OCI-LY7 (cell line): ENCODE measurements around the gene OGDH. TPM values are rescaled to one million over a fixed set of nuclear protein-coding genes. Genes with fewer than 3 reads are reported as not detected.

Source experiments
- BruUV-seq: library from RNA; stranded (reverse); fragments of 400-500 nt; replicated peaks from 2 replicates; lab custom pipeline; 2021; lab: Mats Ljungman, UMichigan
- CTCF ChIA-PET: fragments of 300-600 bp; sonication (Branson Sonifier 250); formaldehyde crosslinking; loops from one replicate; lab custom pipeline; 2022; ENCODE audit warnings: antibody characterized with exemption; ENCODE audit not compliant: unreplicated experiment; lab: Charles Lee
- POLR2A ChIA-PET: fragments of 300-600 bp; sonication (Branson Sonifier 250); formaldehyde crosslinking; loops from one replicate; lab custom pipeline; 2022; ENCODE audit warnings: antibody characterized with exemption; lab: Charles Lee
- DNase-seq: peaks from one replicate; pipeline ENCODE4 v3.0.0-alpha.2; 2015; ENCODE audit warnings: low spot score
- H2AFZ ChIP-seq: fragments of 200-600 bp; sonication (generic), shearing (Covaris generic); 2 replicates; pipeline ENCODE4 v1.6.1; 2014; ENCODE audit warnings: mild to moderate bottlenecking, antibody characterized with exemption, low read length, moderate library complexity
- H3K27ac ChIP-seq: fragments of 200-600 bp; sonication (generic); 2 replicates; pipeline ENCODE4 v1.5.1; 2014; ENCODE audit warnings: mixed run types, low read depth, mild to moderate bottlenecking, moderate library complexity, low read length, inconsistent platforms; ENCODE audit not compliant: poor library complexity, severe bottlenecking
- H3K36me3 ChIP-seq: fragments of 200-600 bp; sonication (generic); 2 replicates; pipeline ENCODE4 v1.6.1; 2014; ENCODE audit warnings: mild to moderate bottlenecking, antibody characterized with exemption, low read length, moderate library complexity, mixed read lengths; ENCODE audit not compliant: insufficient read depth
- H3K4me1 ChIP-seq: fragments of 200-600 bp; sonication (generic); 2 replicates; pipeline ENCODE4 v1.5.1; 2014; ENCODE audit warnings: mild to moderate bottlenecking, low read length; ENCODE audit not compliant: insufficient read depth, poor library complexity, severe bottlenecking
- H3K4me2 ChIP-seq: fragments of 200-600 bp; sonication (generic); 2 replicates; pipeline ENCODE4 v1.6.1; 2014; ENCODE audit warnings: mild to moderate bottlenecking, low read length
- H3K4me3 ChIP-seq: fragments of 200-600 bp; sonication (generic); 2 replicates; pipeline ENCODE4 v1.5.1; 2014; ENCODE audit warnings: mild to moderate bottlenecking, low read depth, low read length; ENCODE audit not compliant: poor library complexity, severe bottlenecking
- H3K79me2 ChIP-seq: fragments of 200-600 bp; sonication (generic); 2 replicates; pipeline ENCODE4 v1.6.1; 2016; ENCODE audit warnings: low read depth, mild to moderate bottlenecking, low read length, moderate library complexity, mixed read lengths; ENCODE audit not compliant: insufficient read depth
- H3K9me2 ChIP-seq: fragments of 200-600 bp; sonication (generic); 2 replicates; pipeline ENCODE4 v1.6.1; 2016; ENCODE audit warnings: mild to moderate bottlenecking, low read length, mixed read lengths; ENCODE audit not compliant: insufficient read depth
- H3K9me3 ChIP-seq: fragments of 200-600 bp; sonication (generic); 2 replicates; pipeline ENCODE4 v1.6.1; 2014; ENCODE audit warnings: mild to moderate bottlenecking, mixed run types, low read length, mixed read lengths
- H4K20me1 ChIP-seq: fragments of 200-600 bp; sonication (generic); 2 replicates; pipeline ENCODE4 v1.6.1; 2014; ENCODE audit warnings: mild to moderate bottlenecking, antibody characterized with exemption, low read length, moderate library complexity, mixed read lengths; ENCODE audit not compliant: insufficient read depth
- CTCF ChIP-seq: fragments of 200-600 bp; sonication (generic); conservative IDR thresholded peaks from 2 replicates; pipeline ENCODE4 v1.5.1; 2014; ENCODE audit warnings: mild to moderate bottlenecking, antibody characterized with exemption, low read length, moderate library complexity, mixed read lengths
- EZH2phosphoT487 ChIP-seq: fragments of 200-600 bp; sonication (generic); IDR thresholded peaks from 2 replicates; pipeline ENCODE4 v1.6.1; 2018; ENCODE audit warnings: low read depth, borderline replicate concordance, mild to moderate bottlenecking, mixed run types, antibody characterized with exemption, low read length, moderate library complexity, mixed read lengths
- intact Hi-C: fragments of 100-400 bp; cut with micrococcal nuclease; formaldehyde crosslinking; loops from one replicate; pipeline ENCODE4 v1.10.0; 2022; ENCODE audit not compliant: unreplicated experiment
- total RNA-seq, 2 experiments: library from RNA; depleted of rRNA in 1 of 2; stranded (reverse); fragments of >200 nt in 1 of 2; shearing (Covaris generic) in 1 of 2; gene quantifications; 2 replicates each; pipeline ENCODE4 v1.2.3, GENCODE V29; 2014 to 2022

The OGDH gene
- total RNA-seq, 2 experiments from 2014 or later = 47.6 to 70.9 TPM

DNA sequence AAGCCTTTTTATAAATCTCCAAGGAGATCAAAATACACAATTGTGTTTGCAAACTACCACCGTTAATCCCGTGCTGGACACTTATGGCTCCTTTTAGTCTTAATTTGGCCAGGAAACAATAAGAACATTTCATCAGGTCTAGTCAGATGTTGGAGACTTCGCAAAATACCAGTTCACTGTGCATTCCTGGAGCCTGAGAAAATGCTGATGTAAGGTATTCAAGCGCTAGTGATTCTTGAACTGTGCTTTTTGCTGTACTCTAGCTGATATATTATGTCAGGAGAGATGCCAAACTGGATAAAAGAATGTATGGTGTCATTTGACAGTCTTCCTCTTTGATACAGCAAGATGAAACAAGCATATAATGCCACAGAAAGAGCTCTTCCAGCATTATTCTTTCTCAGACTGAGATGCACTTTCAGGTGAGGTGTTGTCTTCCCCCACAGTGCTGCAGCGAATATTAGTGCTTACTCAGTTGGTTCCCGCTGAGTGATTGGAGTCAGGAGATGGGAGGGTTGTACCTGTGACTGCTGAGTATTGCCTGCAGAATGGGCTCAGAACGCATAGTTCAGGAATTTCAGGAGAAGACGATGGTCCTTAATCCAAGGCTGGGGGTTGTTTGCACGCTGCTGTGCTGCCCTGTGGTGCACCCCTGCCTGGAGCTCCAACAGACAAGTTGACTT is 59.2 kb downstream of the OGDH start:
- no peaks in the 10 kb centered on the region for H3K79me2 ChIP-seq
- no peaks in the 10 kb centered on the region for H3K9me2 ChIP-seq
- H3K9me3 ChIP-seq = peaks cover 6% of the 10 kb centered on the region; the same call in 1 of the 2 replicates
- TF ChIP-seq CTCF (no peak), EZH2phosphoT487 (no peak)
- no peak overlapping the region for H3K4me3 ChIP-seq
- no peaks in the 10 kb centered on the region for H3K4me1 ChIP-seq
- H3K36me3 ChIP-seq = peaks cover 86% of the 10 kb centered on the region
- H3K27ac ChIP-seq = no peak overlapping the region
- ChIA-PET CTCF (no interaction called here), POLR2A (no interaction called here)
- H4K20me1 ChIP-seq = no peaks in the 10 kb centered on the region
- DNase-seq = no peak
- H3K4me2 ChIP-seq = no peak overlapping the region
- H2AFZ ChIP-seq = no peak overlapping the region
- no TSS peak for BruUV-seq
- intact Hi-C loops = no loop called here

DNA sequence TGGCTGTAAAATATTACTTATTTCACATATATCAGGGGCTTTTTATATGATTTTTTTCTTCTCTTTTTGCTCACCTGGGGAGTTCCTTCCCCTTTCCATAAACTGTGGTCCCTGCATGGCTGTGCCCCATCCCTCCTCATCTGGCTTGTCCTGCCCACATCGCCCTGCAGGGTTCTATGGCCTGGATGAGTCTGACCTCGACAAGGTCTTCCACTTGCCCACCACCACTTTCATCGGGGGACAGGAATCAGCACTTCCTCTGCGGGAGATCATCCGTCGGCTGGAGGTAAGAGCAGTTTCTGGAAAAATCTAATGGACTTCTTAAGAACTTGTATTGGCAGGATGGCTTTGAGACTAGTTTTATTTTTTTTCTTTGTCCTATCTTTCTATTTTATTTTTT is 60.1 kb downstream of the OGDH start:
- H3K36me3 ChIP-seq = peaks cover 82% of the 10 kb centered on the region
- H3K4me3 ChIP-seq = no peak overlapping the region
- CTCF ChIA-PET = no interaction called here
- no TSS peak for BruUV-seq
- H3K4me2 ChIP-seq = no peak overlapping the region
- H3K9me3 ChIP-seq = no peaks in the 10 kb centered on the region
- H3K9me2 ChIP-seq = no peaks in the 10 kb centered on the region
- H3K4me1 ChIP-seq = no peaks in the 10 kb centered on the region
- no peak overlapping the region for H3K27ac ChIP-seq
- no peak for TF ChIP-seq EZH2phosphoT487
- H4K20me1 ChIP-seq = no peaks in the 10 kb centered on the region
- no peaks in the 10 kb centered on the region for H3K79me2 ChIP-seq
- H2AFZ ChIP-seq = no peak overlapping the region
- DNase-seq = no peak
- intact Hi-C loops = no loop called here
- POLR2A ChIA-PET = no interaction called here

DNA sequence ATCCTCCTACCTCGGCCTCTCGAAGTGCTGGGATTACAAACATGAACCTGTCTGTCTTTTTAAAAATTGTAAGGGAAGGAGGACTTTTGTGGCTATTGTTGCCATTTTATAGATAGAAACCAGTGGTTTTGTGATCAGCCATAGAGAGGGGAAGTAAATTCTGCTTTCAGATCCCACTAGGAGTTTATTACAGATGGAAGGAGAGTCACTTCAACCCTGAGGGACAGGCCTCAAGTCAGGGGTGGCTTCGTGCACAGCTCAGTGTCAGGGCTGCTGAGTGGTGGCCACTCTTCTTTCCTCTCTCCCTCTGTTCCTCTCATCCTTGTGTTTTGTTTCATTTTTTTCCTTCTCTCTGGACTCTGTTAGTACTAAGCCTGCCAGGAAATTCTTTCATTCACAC is 60.8 kb downstream of the OGDH start:
- H3K9me2 ChIP-seq = no peaks in the 10 kb centered on the region
- peaks cover 76% of the 10 kb centered on the region for H3K36me3 ChIP-seq
- H3K4me3 ChIP-seq = no peak overlapping the region
- no peak for DNase-seq
- ChIA-PET POLR2A (no interaction called here), CTCF (no interaction called here)
- TF ChIP-seq CTCF = no peak
- no peak for TF ChIP-seq EZH2phosphoT487
- no peaks in the 10 kb centered on the region for H3K9me3 ChIP-seq
- no peak overlapping the region for H2AFZ ChIP-seq
- intact Hi-C loops = no loop called here
- no peaks in the 10 kb centered on the region for H3K79me2 ChIP-seq
- BruUV-seq = no TSS peak
- no peak overlapping the region for H3K4me2 ChIP-seq
- H3K4me1 ChIP-seq = no peaks in the 10 kb centered on the region
- H3K27ac ChIP-seq = no peak overlapping the region
- H4K20me1 ChIP-seq = no peaks in the 10 kb centered on the region
